DOHH2 (cell line): Measurements from ENCODE around the gene MUC5B.
"Not testable (repeated sequence)": the region's sequence is repeated elsewhere in the genome, so short reads cannot be mapped to it uniquely, and the experiment has no call there.

ENCODE experiments used
- EZH2phosphoT487 ChIP-seq: fragments of 200-600 bp; sonication (generic); IDR thresholded peaks from 2 replicates; pipeline ENCODE4 v1.6.1; 2017; ENCODE audit warnings: borderline replicate concordance, mild to moderate bottlenecking, antibody characterized with exemption, low read length, moderate library complexity, mixed read lengths
- TF ChIP-seq, protein P1 (sequence below): fragments of 200-600 bp; sonication (generic); IDR thresholded peaks from one replicate; pipeline ENCODE4 v1.5.1; 2014; ENCODE audit warnings: antibody characterized with exemption, mild to moderate bottlenecking, low read depth, low read length; ENCODE audit not compliant: poor library complexity, severe bottlenecking

DNA sequence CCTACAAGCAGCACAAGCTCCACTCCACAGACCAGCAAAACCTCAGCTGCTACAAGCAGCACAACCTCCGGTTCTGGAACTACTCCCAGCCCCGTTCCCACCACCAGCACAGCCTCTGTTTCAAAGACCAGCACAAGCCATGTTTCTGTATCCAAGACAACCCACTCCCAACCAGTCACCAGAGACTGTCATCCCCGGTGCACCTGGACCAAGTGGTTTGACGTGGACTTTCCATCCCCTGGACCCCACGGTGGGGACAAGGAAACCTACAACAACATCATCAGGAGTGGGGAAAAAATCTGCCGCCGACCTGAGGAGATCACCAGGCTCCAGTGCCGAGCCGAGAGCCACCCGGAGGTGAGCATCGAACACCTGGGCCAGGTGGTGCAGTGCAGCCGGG lies 33.0 kb upstream of the MUC5B start:
- TF ChIP-seq, protein P1, sequence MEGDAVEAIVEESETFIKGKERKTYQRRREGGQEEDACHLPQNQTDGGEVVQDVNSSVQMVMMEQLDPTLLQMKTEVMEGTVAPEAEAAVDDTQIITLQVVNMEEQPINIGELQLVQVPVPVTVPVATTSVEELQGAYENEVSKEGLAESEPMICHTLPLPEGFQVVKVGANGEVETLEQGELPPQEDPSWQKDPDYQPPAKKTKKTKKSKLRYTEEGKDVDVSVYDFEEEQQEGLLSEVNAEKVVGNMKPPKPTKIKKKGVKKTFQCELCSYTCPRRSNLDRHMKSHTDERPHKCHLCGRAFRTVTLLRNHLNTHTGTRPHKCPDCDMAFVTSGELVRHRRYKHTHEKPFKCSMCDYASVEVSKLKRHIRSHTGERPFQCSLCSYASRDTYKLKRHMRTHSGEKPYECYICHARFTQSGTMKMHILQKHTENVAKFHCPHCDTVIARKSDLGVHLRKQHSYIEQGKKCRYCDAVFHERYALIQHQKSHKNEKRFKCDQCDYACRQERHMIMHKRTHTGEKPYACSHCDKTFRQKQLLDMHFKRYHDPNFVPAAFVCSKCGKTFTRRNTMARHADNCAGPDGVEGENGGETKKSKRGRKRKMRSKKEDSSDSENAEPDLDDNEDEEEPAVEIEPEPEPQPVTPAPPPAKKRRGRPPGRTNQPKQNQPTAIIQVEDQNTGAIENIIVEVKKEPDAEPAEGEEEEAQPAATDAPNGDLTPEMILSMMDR = not testable (repeated sequence)
- not testable (repeated sequence) for TF ChIP-seq EZH2phosphoT487
